ENCODE data around the gene RAG2.

DNA sequence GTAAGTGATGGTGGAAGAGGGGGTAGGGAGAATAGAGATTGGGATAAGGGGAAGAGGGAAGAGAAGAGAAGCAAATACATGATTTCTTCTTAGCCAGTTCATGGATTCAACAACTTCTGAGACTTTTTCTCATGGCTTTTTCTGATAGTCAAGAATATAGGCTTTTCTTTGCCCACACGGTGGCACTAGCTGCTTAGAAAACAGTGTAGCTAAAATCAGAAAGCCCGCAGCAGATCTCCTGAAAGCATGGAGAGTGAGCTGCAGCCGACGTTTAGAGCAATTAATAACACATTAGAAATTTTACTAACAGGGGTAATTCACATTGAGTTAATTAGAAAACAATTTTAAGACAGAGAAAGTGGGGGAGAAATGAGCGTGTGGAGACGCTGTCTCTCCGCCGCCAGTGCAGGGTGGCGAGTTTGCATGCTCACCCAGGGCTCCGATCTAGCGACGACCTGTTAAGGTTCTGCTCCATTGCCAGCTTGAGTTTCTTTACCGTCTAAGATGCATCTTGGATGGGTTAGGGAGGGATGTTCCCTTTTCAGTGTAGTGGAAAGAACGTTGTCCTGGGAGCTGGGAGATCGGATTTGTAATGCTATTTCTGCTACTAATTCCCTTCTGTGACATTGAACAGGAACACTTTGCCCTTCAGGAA lies 33.5 kb downstream of the RAG2 start:
- TF ChIP-seq, protein P1, sequence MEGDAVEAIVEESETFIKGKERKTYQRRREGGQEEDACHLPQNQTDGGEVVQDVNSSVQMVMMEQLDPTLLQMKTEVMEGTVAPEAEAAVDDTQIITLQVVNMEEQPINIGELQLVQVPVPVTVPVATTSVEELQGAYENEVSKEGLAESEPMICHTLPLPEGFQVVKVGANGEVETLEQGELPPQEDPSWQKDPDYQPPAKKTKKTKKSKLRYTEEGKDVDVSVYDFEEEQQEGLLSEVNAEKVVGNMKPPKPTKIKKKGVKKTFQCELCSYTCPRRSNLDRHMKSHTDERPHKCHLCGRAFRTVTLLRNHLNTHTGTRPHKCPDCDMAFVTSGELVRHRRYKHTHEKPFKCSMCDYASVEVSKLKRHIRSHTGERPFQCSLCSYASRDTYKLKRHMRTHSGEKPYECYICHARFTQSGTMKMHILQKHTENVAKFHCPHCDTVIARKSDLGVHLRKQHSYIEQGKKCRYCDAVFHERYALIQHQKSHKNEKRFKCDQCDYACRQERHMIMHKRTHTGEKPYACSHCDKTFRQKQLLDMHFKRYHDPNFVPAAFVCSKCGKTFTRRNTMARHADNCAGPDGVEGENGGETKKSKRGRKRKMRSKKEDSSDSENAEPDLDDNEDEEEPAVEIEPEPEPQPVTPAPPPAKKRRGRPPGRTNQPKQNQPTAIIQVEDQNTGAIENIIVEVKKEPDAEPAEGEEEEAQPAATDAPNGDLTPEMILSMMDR (IDR thresholded peaks at IDR 0.05; ENCODE audit: low read depth, low read length), result peak; percentile 44
- TF ChIP-seq POLR2A (IDR thresholded peaks at IDR 0.05; ENCODE audit: extremely low read depth, insufficient read length), result no peak
- TF ChIP-seq, protein P2, sequence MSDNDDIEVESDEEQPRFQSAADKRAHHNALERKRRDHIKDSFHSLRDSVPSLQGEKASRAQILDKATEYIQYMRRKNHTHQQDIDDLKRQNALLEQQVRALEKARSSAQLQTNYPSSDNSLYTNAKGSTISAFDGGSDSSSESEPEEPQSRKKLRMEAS (IDR thresholded peaks at IDR 0.05; ENCODE audit: low read depth, low read length), result no peak
